HG03571 (cell line): Measurements from ENCODE around the gene TMEM117.

ENCODE experiments used
- ATAC-seq: cut with Tn5 transposase; IDR thresholded peaks from one replicate; pipeline ENCODE4 v1.9.1; 2021; ENCODE audit not compliant: unreplicated experiment

TMEM117 gene

GRCh38 chr12:44436756-44437155 is 600.9 kb downstream of the TMEM117 start:
- no peak for ATAC-seq
